Prostate gland (tissue), 2 donors: ENCODE results near the gene EDN2. TPM values are rescaled to one million over a fixed set of nuclear protein-coding genes. Genes with fewer than 3 reads are reported as not detected.

Experiments used
- DNase-seq: peaks from one replicate; pipeline ENCODE4 v3.0.0-alpha.2; 2019; ENCODE audit warnings: low spot score
- H3K27ac ChIP-seq, 2 donors: fragments of 200-600 bp; sonication (generic); 2 replicates each; pipeline ENCODE4 v1.5.1; 2017 to 2019
- H3K27me3 ChIP-seq: fragments of 200-600 bp; sonication (generic); replicated peaks from 2 replicates; pipeline ENCODE4 v1.5.1; 2019; ENCODE audit not compliant: insufficient read depth
- H3K36me3 ChIP-seq, 2 donors: fragments of 200-600 bp; sonication (generic); 1 replicate in 1 of 2; 2 replicates in 1 of 2; pipeline versions ENCODE4 v1.5.1 to v1.8.1; 2017 to 2019
- H3K4me1 ChIP-seq: fragments of 200-600 bp; sonication (generic); replicated peaks from 2 replicates; pipeline ENCODE4 v1.5.1; 2019
- H3K4me3 ChIP-seq, 2 donors: fragments of 200-600 bp; sonication (generic); 2 replicates each; pipeline ENCODE4 v1.5.1; 2017 to 2019
- H3K9me3 ChIP-seq: fragments of 200-600 bp; sonication (generic); 2 replicates; pipeline ENCODE4 v1.5.1; 2017
- POLR2A ChIP-seq: fragments of 450-650 bp; IDR thresholded peaks from one replicate; pipeline ENCODE4 v1.6.1; 2016; ENCODE audit warnings: antibody characterized with exemption, mild to moderate bottlenecking
- POLR2AphosphoS5 ChIP-seq: sonication (generic); formaldehyde crosslinking; IDR thresholded peaks from one replicate; pipeline ENCODE4 v1.6.1; 2017; ENCODE audit warnings: antibody characterized with exemption
- WGBS: methylation state at CpG from one replicate; pipeline ENCODE4 v1.1.5; 2018; 5-methylcytosine and 5-hydroxymethylcytosine counted together
- intact Hi-C: fragments of 100-400 bp; cut with DNase I; formaldehyde crosslinking; loops from one replicate; pipeline ENCODE4 v1.14.2; 2022
- total RNA-seq, 2 donors: library from RNA; depleted of rRNA; stranded (reverse); fragments of >200 nt; gene quantifications; one replicate each; pipeline ENCODE4 v1.1.0, GENCODE V29; 2016
- TF ChIP-seq, protein P1 (sequence below), 4 experiments: fragments of 200-600 bp in 2 of 4; fragments of 450-650 bp in 2 of 4; sonication (generic) in 2 of 4; IDR thresholded peaks; 1 replicate in 3 of 4; 2 replicates in 1 of 4; pipeline ENCODE4 v1.5.1; 2016 to 2019; ENCODE audit warnings: antibody characterized with exemption in 4 of 4, mild to moderate bottlenecking in 2 of 4, moderate library complexity in 2 of 4

The EDN2 gene
- total RNA-seq, 2 donors from 2014 or later, result 2.6 to 12.6 TPM

DNA sequence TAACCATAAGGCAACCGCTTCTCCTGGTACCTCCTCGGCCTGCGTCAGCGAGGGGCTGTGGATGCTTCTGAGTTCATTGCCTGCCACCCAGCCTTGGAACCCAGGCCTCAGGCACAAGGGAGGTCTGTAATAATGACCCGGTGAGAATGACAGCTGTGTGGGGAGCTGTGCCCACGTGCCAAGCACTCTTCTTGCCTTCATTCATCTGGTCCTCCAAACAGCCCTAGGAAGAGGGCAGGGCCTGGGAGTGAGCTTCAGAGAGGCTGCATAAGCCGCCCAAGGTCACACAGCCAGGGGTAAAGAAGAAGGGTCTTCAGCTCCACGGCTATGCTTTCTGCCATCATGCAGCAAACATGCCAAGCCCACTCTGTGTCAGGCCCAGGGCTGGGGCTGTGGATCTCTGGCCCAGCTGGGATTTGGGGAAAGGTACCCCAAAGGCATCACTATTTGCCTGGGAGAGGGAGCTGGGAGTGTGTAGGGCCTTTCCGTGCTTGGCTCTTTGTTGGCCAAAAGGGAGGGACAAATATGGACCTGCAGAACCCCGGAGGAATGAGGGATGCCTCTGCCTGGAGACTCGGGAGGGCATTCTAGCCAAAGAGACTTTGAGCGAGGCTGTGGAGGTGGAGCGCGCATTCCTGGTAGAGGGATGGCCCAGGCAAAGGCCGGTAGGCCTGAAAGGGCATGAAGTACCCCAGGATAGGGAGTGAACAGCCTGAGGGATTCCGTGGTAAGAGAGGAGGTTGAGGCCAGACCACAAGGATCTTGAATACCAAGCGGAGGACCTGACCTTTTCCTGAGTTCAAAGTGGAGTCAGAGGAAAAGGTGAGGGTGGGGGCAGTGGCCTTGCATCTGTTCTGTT is 10.1 kb upstream of the EDN2 start:
- no peak overlapping the region for H3K4me3 ChIP-seq
- H3K27me3 ChIP-seq, result no peaks in the 10 kb centered on the region
- DNase-seq, result no peak
- TF ChIP-seq POLR2AphosphoS5 (no peak), POLR2A (no peak)
- TF ChIP-seq, protein P1, sequence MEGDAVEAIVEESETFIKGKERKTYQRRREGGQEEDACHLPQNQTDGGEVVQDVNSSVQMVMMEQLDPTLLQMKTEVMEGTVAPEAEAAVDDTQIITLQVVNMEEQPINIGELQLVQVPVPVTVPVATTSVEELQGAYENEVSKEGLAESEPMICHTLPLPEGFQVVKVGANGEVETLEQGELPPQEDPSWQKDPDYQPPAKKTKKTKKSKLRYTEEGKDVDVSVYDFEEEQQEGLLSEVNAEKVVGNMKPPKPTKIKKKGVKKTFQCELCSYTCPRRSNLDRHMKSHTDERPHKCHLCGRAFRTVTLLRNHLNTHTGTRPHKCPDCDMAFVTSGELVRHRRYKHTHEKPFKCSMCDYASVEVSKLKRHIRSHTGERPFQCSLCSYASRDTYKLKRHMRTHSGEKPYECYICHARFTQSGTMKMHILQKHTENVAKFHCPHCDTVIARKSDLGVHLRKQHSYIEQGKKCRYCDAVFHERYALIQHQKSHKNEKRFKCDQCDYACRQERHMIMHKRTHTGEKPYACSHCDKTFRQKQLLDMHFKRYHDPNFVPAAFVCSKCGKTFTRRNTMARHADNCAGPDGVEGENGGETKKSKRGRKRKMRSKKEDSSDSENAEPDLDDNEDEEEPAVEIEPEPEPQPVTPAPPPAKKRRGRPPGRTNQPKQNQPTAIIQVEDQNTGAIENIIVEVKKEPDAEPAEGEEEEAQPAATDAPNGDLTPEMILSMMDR (IDR thresholded peaks at IDR 0.05), result no peak
- peaks cover 25% of the 10 kb centered on the region for H3K4me1 ChIP-seq
- H3K36me3 ChIP-seq, result no peaks in the 10 kb centered on the region
- intact Hi-C loops, result no loop called here
- H3K27ac ChIP-seq, result peak overlapping the region; percentile 59 to 85
- 80% methylated on average over 17 of the region's 17 CpGs for WGBS
- no peaks in the 10 kb centered on the region for H3K9me3 ChIP-seq

DNA sequence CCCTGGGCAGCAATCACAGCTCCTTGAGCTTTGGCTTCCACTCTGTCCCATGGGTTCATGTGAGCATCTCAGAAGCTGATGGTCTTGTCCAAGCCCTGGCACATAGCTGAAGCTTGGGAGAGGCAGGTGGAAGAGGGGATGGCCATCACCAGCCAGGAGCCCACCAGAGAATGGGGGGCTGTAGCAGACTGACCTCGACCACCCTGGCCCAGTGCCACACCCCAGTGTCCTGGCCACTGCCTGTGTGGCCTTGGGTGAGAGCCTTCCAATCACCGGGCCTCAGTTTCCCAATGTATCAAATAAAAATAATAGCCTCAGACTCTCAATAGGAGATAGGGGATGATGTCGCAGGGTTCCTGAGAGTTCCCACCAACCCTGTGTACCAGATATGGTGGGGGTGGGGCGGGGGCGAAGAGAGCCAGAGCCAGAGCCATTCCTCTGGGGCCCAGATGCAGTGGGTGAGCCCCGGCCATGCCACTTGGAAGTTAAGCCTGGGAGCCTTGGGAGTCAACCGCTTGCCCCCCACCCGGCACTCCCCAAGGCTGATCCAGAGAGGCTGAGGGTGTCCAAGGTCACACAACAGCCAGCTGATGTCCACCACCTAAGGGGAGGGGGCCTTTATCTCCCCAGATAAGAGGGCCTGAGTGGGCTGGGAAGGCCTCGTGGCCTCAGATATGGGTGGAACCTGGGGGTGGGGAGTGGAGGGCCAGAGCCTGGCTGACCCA is 9.3 kb upstream of the EDN2 start:
- Histone ChIP-seq H3K36me3 (no peaks in the 10 kb centered on the region), H3K9me3 (no peaks in the 10 kb centered on the region), H3K4me1 (peaks cover 17% of the 10 kb centered on the region), H3K4me3 (no peak overlapping the region), H3K27ac (no peak overlapping the region), H3K27me3 (no peaks in the 10 kb centered on the region)
- intact Hi-C loops, result no loop called here
- WGBS, result 96% methylated on average over 9 of the region's 9 CpGs
- TF ChIP-seq POLR2A (no peak), POLR2AphosphoS5 (no peak)
- TF ChIP-seq, protein P1 (IDR thresholded peaks at IDR 0.05), result no peak
- no peak for DNase-seq

DNA sequence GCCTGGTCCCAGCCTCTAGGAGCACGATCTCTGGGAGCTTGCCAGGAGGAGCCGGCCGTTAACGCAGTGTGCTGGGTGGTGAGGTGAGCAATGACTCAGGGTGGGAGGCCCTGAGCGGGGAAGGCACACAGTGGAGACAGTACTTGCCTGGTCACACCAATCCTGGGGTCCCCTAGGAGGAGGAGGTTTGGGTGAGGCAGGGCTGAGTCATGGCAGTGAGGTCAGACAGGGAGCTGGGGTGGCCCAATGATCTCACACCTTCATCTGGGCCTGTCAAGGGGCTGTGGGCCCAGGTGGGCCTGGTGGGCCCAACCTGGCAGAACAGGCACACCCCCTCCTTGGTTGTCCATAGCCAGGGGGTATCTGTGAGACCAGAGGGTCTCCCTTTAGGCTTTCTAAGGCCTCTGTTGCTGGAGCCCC is 8.6 kb upstream of the EDN2 start:
- Histone ChIP-seq H3K27me3 (no peaks in the 10 kb centered on the region), H3K27ac (no peak overlapping the region), H3K4me3 (no peak overlapping the region), H3K9me3 (no peaks in the 10 kb centered on the region), H3K4me1 (peaks cover 11% of the 10 kb centered on the region), H3K36me3 (no peaks in the 10 kb centered on the region)
- WGBS, result 80% methylated on average over 5 of the region's 5 CpGs
- intact Hi-C loops, result no loop called here
- no peak for DNase-seq
- TF ChIP-seq POLR2A, result no peak
- TF ChIP-seq, protein P1 (IDR thresholded peaks at IDR 0.05), result no peak
- TF ChIP-seq POLR2AphosphoS5, result no peak

DNA sequence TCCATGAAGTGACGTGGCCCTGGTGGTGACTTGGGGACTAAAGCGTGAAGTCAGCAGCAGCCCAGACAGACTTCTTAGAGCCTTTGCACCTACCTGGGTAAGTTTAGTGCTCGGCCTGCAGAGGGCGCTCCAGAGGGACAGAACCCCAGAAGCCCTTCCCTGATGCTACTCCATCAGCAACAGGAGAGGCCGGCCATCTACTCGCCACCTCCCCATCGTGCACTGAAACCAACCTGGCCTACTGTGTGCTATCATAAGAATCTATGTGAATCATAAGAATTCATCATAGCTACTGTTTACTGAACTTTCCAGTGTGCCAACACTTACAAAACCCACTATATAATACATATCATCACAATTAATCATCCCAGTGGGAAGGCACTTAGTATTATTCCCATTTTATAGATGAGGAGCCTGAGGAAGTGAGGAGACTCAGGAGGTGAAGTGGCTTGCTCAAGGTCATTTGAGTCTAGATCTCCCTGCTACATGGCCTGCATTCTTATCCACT is 7.9 kb upstream of the EDN2 start:
- H3K4me3 ChIP-seq, result no peak overlapping the region
- no peak for TF ChIP-seq POLR2A
- TF ChIP-seq, protein P1 (IDR thresholded peaks at IDR 0.05), result peak in 3 of 4 experiments; percentile 13 to 24 (median 15)
- intact Hi-C loops, result no loop called here
- H3K27ac ChIP-seq, result no peak overlapping the region
- WGBS, result 88% methylated on average over 7 of the region's 7 CpGs
- H3K9me3 ChIP-seq, result no peaks in the 10 kb centered on the region
- H3K27me3 ChIP-seq, result no peaks in the 10 kb centered on the region
- H3K4me1 ChIP-seq, result peaks cover 8% of the 10 kb centered on the region
- DNase-seq, result no peak
- no peaks in the 10 kb centered on the region for H3K36me3 ChIP-seq
